ENCODE results near the gene ABHD15.
"Not testable (repeated sequence)": the region's sequence is repeated elsewhere in the genome, so short reads cannot be mapped to it uniquely, and the experiment has no call there.

The ABHD15 gene

GRCh38 chr17:29568331-29569244, 1.8 kb upstream of the ABHD15 start, which contains the start of gene TP53I13:
TP53I13 (plus strand) TSS chr17:29568701; CDS start chr17:29568759, 58 bp downstream.
- peak; percentile 93 for DNase-seq (ENCODE audit: low spot score)

GRCh38 chr17:29567554-29568330, 905 bp upstream of the ABHD15 start:
- DNase-seq (ENCODE audit: low spot score) = peak; percentile 79

GRCh38 chr17:29567304-29567553, 392 bp upstream of the ABHD15 start:
- no peak for DNase-seq (ENCODE audit: low spot score)

- DNase-seq (ENCODE audit: low spot score) = no peak
Measured at GRCh38 chr17:29565643-29566472, 979 bp downstream of the ABHD15 start.

GRCh38 chr17:29563816-29564215, 3.0 kb downstream of the ABHD15 start:
- DNase-seq (ENCODE audit: low spot score) = no peak

DNA sequence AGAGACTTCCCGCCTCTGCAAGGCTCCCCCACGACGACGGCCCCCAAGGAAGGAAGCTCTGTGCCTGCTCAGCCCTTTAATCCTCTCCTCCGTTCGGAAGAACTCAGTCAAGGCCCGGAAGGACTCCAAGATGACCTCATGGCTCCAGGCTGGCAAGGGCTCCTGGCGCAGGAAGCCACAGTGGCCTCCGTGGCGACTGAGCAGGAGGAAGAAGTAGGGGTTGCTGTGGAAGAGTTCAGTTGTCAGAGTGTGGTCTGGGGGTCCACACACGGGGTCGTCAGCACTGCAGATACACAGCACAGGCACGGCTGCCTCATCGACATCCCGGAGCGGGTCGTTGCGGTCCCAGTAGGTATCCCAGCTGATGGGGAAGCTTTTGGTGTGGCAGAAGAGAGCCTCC, 4.2 kb downstream of the ABHD15 start:
- DNase-seq (ENCODE audit: low spot score) = no peak

- no peak for DNase-seq (ENCODE audit: low spot score)
Measured at GRCh38 chr17:29561554-29562517, 5.0 kb downstream of the ABHD15 start.

- no peak for DNase-seq (ENCODE audit: low spot score)
Measured at GRCh38 chr17:29560316-29560715, 6.5 kb downstream of the ABHD15 start.

DNA sequence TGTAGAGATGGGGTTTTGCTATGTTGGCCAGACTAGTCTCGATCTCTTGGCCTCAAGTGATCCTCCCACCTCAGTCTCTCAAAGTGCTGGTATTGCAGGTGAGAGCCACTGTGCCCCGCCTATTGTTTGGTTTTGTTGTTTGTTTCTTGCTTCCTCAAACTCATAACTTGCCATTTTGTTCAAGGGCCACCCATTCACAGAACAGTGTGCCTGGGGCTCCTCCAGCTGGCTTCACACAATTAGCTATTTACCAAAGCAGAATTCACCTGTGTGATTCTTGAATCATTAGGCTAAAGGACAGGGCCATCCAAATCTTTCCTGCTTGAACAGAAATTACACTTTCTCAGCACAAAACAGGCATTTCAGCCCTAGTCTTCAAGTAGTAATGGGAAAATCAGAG, 7.2 kb downstream of the ABHD15 start:
- no peak for DNase-seq (ENCODE audit: low spot score)

DNA sequence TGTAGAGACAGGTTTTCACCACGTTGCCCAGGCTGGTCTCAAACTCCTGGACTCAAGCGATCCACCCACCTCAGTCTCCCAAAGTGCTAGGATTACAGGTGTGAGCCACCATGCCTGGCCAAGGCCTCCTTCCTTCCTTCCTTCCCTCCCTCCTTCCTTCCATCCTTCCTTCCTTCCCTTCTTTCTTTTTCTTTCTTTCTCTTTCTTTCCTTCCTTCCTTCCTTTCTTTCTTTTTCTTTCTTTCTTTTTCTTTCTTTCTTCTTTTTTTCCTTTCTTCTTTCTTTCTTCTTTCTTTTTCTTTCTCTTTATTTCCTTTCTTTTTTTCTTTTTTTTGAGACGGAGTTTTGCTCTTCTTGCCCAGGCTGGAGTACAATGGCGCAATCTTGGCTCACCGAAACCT, 8.7 kb downstream of the ABHD15 start:
- DNase-seq (ENCODE audit: low spot score) = not testable (repeated sequence)

GRCh38 chr17:29557739-29558116, 9.1 kb downstream of the ABHD15 start:
- DNase-seq (ENCODE audit: low spot score) = no peak

DNA sequence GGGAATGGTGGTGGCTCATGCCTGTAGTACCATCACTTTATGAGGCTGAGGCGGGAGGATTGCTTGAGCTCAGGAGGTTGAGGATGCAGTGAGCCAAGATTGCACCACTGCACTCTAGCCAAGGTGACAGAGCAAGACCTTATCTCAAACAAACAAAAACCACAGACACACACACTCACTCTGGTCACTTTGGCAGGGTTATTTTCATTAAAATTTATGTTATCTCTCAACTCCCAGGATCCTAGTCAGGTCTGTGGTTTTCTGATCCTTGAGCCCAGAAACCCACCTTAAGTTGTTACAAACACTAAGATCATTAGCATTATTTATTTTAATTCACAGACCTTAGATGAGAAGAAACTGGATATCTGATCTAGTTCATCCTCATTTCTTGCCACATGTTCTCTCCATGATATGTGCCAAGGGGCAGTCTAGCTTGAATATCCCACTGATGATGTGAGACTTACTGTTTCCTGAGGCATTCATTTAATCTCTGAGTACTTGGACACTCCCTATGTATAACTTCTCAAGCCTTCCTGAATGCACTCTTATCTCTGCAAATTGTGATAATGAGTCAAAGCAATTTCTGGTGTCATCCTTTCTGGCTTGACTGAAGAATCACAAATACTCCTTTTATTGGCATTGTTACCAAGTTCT, 9.6 kb downstream of the ABHD15 start:
- DNase-seq (ENCODE audit: low spot score) = peak; percentile 38

- no peak for DNase-seq (ENCODE audit: low spot score)
Measured at GRCh38 chr17:29555840-29556239, 11.0 kb downstream of the ABHD15 start.

GRCh38 chr17:29549177-29549923, 17.5 kb downstream of the ABHD15 start:
- DNase-seq (ENCODE audit: low spot score) = no peak

GRCh38 chr17:29546830-29547229, 20.0 kb downstream of the ABHD15 start:
- no peak for DNase-seq (ENCODE audit: low spot score)

- DNase-seq (ENCODE audit: low spot score) = no peak
Measured at GRCh38 chr17:29546085-29546484, 20.8 kb downstream of the ABHD15 start.

GRCh38 chr17:29544066-29544465, 22.8 kb downstream of the ABHD15 start:
- no peak for DNase-seq (ENCODE audit: low spot score)

DNA sequence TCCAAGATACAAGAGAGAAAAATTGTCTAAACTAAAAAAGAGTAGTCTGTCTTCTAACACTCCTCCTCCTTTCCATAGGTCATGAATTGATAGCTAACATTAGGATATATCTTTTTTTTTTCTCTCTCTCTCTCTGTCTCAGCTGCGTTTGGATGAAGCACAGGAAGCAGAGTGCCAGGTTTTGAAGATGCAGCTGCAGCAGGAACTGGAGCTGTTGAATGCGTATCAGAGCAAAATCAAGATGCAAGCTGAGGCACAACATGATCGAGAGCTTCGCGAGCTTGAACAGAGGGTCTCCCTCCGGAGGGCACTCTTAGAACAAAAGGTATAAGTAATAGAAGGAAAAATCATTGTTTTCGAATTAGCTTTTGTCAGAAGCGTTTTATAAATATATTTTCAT, 32.9 kb downstream of the ABHD15 start:
- DNase-seq (ENCODE audit: low spot score) = no peak

GRCh38 chr17:29526322-29526721, 40.5 kb downstream of the ABHD15 start:
- no peak for DNase-seq (ENCODE audit: low spot score)

- no peak for DNase-seq (ENCODE audit: low spot score)
Measured at GRCh38 chr17:29524692-29525091, 42.1 kb downstream of the ABHD15 start.

Measured in AG20443 (cell line).